ENCODE results near the gene CASK.

The CASK gene

GRCh38 chrX:41491267-41492004 is 431.9 kb downstream of the CASK start:
- no peak for DNase-seq (ENCODE audit: insufficient read length, low spot score)
- TF ChIP-seq, protein P1, sequence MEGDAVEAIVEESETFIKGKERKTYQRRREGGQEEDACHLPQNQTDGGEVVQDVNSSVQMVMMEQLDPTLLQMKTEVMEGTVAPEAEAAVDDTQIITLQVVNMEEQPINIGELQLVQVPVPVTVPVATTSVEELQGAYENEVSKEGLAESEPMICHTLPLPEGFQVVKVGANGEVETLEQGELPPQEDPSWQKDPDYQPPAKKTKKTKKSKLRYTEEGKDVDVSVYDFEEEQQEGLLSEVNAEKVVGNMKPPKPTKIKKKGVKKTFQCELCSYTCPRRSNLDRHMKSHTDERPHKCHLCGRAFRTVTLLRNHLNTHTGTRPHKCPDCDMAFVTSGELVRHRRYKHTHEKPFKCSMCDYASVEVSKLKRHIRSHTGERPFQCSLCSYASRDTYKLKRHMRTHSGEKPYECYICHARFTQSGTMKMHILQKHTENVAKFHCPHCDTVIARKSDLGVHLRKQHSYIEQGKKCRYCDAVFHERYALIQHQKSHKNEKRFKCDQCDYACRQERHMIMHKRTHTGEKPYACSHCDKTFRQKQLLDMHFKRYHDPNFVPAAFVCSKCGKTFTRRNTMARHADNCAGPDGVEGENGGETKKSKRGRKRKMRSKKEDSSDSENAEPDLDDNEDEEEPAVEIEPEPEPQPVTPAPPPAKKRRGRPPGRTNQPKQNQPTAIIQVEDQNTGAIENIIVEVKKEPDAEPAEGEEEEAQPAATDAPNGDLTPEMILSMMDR (IDR thresholded peaks at IDR 0.05; ENCODE audit: insufficient read depth, missing control alignments), result no peak
- FAIRE-seq, result no peak

DNA sequence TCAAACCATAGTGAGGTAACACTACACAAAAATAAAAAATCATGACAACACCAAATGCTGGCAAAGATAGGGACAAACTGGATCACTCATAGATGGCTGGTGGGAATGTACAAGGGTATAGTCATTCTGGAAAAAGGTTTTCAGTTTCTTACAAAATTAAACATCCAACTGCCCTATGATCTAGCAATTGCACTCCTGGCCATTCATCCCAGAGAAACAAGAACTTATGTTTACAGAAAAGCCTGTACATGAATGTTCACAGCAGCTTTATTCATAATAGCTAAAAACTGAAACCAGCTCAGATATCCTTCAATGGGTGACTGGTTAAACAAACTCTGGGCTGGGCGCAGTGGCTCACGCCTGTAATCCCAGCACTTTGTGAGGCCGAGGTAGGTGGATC is 432.9 kb downstream of the CASK start:
- DNase-seq (ENCODE audit: insufficient read length, low spot score) (no peak), FAIRE-seq (no peak)
- TF ChIP-seq, protein P1 (IDR thresholded peaks at IDR 0.05; ENCODE audit: insufficient read depth, missing control alignments), result no peak

GRCh38 chrX:41482154-41482850 is 441.1 kb downstream of the CASK start:
- FAIRE-seq (no peak), DNase-seq (ENCODE audit: insufficient read length, low spot score) (no peak)
- TF ChIP-seq, protein P1 (IDR thresholded peaks at IDR 0.05; ENCODE audit: insufficient read depth, missing control alignments), result no peak

DNA sequence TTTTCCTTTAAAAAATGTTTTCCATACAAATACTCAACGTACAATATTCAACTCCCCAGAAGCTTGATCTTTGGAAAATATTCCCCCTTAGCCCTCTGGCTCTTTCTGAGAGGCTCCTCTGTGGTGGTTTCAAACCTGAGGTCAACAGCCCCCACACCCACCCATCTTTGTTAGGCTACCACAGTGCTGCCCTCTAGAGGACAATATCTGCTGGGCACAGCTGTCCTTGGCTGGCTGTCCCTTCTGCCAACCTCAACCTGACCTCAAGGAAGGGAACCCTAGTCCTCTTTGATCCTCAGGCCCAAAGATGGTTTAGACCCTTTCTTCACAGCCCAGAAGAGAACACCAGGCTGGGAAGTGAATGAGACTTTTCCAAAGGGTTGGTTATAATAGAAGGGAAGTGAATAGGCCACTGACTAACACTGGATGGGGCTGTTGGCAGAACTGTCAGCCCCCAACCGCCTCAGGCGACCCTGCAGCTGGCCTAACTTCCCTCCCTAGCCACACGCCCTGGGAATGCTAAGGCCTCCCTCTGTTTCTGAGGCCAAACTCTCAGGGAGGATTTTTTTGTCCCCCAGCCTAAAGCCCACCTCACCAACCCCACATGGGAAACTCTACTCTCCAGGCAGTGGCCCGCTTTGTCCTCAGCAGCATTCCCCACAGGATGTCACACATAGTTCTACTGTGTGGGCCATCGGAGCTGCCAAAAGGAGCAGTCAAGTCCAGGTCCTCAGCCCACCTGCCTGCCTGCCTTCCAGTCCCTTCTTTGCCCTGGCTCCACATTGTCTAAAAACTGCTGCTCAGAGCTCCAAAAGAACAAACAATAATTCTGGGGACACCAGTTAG is 441.9 kb downstream of the CASK start:
- TF ChIP-seq, protein P1 (IDR thresholded peaks at IDR 0.05; ENCODE audit: insufficient read depth, missing control alignments), result no peak
- DNase-seq (ENCODE audit: insufficient read length, low spot score), result no peak
- no peak for FAIRE-seq

DNA sequence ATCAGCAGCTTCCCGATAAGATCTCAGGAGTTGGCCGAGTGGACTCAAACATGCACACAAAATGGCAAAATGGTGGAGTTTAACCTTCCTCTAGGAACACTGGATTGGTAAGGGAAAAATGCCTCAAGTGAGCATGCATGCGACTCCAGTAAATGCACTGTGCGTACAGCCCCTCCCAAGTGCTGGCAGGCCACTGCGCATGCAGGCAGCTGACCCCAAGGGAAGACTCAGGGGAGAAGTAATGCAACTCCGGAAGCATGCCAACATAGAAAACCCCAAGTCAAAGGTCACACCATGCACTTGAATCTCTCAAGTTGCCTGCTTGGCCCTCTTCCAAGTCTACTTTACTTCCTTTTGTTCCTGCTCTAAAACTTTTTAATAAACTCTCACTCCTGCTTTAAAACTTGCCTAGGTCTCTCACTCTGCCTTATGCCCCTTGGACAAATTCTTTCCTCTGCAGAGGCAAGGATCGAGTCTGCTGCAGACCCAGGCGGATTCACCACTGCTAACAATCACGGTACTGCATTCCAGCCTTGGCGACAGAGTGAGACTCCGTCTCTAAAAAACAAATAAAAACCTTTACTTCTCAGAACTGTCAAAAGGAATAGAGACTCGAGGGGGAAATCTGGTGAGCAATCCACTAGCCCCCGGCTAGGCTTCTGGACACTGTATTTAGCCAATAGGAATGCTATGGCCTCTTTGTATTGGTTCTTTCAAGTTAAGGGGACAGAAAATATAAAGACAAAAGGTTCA is 442.7 kb downstream of the CASK start:
- TF ChIP-seq, protein P1 (IDR thresholded peaks at IDR 0.05; ENCODE audit: insufficient read depth, missing control alignments), result no peak
- no peak for FAIRE-seq
- no peak for DNase-seq (ENCODE audit: insufficient read length, low spot score)

- DNase-seq (ENCODE audit: insufficient read length, low spot score) (no peak), FAIRE-seq (no peak)
- TF ChIP-seq, protein P1 (IDR thresholded peaks at IDR 0.05; ENCODE audit: insufficient read depth, missing control alignments), result no peak
Measured at GRCh38 chrX:41478381-41478911, 444.9 kb downstream of the CASK start.
